Activated T-helper 9 cell treated with anti-CD3 and anti-CD28 coated beads, Interleukin-2, amount 50 U/mL, for 16 hours (primary cell): ENCODE data around the gene SHPK.
"Not testable (repeated sequence)": the region's sequence is repeated elsewhere in the genome, so short reads cannot be mapped to it uniquely, and the experiment has no call there.

Experiments
- DNase-seq: peaks from one replicate; pipeline ENCODE4 v3.0.0-alpha.2; 2020; ENCODE audit warnings: low read depth

SHPK gene

GRCh38 chr17:3589784-3590183 is 46.3 kb downstream of the SHPK start:
- DNase-seq: no peak

- no peak for DNase-seq
These were observed 50.2 kb downstream of the SHPK start for GRCh38 chr17:3585826-3586225.

GRCh38 chr17:3583456-3583855 is 52.6 kb downstream of the SHPK start:
- DNase-seq: no peak

GRCh38 chr17:3582915-3583314 is 53.1 kb downstream of the SHPK start:
- no peak for DNase-seq

- not testable (repeated sequence) for DNase-seq
These were observed 57.4 kb downstream of the SHPK start for GRCh38 chr17:3578667-3579066.

GRCh38 chr17:3576970-3577369 is 59.1 kb downstream of the SHPK start:
- DNase-seq: no peak

- DNase-seq: no peak
These were observed 60.5 kb downstream of the SHPK start for GRCh38 chr17:3575511-3575910.

- no peak for DNase-seq
These were observed 61.8 kb downstream of the SHPK start for GRCh38 chr17:3574231-3574630.

- no peak for DNase-seq
These were observed 62.6 kb downstream of the SHPK start for GRCh38 chr17:3573246-3574100.

- DNase-seq: no peak
These were observed 63.8 kb downstream of the SHPK start for GRCh38 chr17:3572231-3572630.

- no peak for DNase-seq
These were observed 64.8 kb downstream of the SHPK start for GRCh38 chr17:3571043-3571900.

- no peak for DNase-seq
These were observed 66.4 kb downstream of the SHPK start for GRCh38 chr17:3569534-3570137.

- DNase-seq: no peak
These were observed 69.5 kb downstream of the SHPK start for GRCh38 chr17:3566551-3566950.

GRCh38 chr17:3565143-3565542 is 70.9 kb downstream of the SHPK start:
- DNase-seq: no peak

- DNase-seq: not testable (repeated sequence)
These were observed 71.8 kb downstream of the SHPK start for GRCh38 chr17:3564241-3564640.

- DNase-seq: no peak
These were observed 76.8 kb downstream of the SHPK start for GRCh38 chr17:3559270-3559645.

- peak; percentile 44 for DNase-seq
These were observed 77.3 kb downstream of the SHPK start for GRCh38 chr17:3558603-3559269.
